Measurements from ENCODE around the gene G6PC3.

G6PC3 gene

DNA sequence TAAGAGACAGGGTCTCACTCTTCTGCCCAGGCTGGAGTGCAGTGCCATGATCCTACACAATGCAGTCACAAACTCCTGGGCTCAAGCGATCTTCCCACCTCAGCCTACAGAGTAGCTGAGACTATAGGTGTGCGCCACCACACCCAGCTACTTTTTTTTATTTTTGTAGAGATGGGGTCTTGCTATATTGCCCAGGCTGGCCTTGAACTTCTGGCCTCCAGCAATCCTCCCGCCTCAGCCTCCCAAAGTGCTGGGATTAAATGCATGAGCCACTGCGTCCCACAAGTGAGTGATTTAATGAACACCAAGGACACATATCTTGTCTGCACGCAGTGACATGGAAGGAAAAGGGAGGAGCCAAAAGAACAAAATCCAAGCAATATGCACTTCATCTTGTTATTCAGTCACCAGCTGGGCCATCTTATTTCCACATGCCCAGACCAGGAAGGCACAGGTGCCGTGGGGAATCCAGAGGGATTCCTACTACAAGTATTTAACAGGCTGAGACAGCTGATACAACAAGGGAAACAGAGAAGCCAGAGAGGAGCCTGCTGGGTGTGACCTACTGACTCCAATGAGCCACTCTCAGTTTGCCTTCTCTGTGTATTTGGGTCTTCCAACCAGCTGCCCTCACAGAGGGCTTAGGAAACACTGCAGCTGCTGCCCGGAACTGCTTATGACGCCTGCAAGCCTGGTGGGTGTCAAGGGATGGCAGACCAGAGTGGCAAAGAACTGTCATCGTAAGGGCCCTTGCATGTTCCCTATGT is 21.1 kb upstream of the G6PC3 start:
- Histone ChIP-seq H3K9ac (no peak overlapping the region), H4K20me1 (peaks cover 53 to 100% (median 93%) of the 10 kb centered on the region in 11 experiments; a peak in 21 of 22 replicates), H3K4me1 (peaks cover 0 to 36% (median 6%) of the 10 kb centered on the region in 10 experiments; a peak in 14 of 20 replicates), H3K27me3 (no peaks in the 10 kb centered on the region), H3K9me3 (replicated peaks in 1 of 11) (peaks cover 0 to 21% (median 2%) of the 10 kb centered on the region in 11 experiments; a peak in 9 of 22 replicates), H3K4me2 (no peak overlapping the region), H3K4me3 (no peak overlapping the region), H3K27ac (no peak overlapping the region), H3K36me3 (peaks cover 60 to 100% (median 90%) of the 10 kb centered on the region in 11 experiments)
- TF ChIP-seq Cebpa-rat (IDR thresholded peaks at IDR 0.05): no peak

- H4K20me1 ChIP-seq: peaks cover 59 to 100% (median 98%) of the 10 kb centered on the region in 11 experiments; a peak in 21 of 22 replicates
- no peaks in the 10 kb centered on the region for H3K27me3 ChIP-seq
- no peak for TF ChIP-seq Cebpa-rat (IDR thresholded peaks at IDR 0.05)
- H3K9ac ChIP-seq: peak overlapping the region in 1 of 11 experiments; percentile 10; a peak in 2 of 22 replicates
- H3K4me3 ChIP-seq: no peak overlapping the region
- peak overlapping the region in 2 of 11 experiments; percentile 26 to 53; a peak in 4 of 22 replicates for H3K4me2 ChIP-seq
- peaks cover 0 to 26% (median 0%) of the 10 kb centered on the region in 10 experiments; a peak in 6 of 20 replicates for H3K4me1 ChIP-seq
- peaks cover 74 to 100% (median 97%) of the 10 kb centered on the region in 11 experiments for H3K36me3 ChIP-seq
- no peak overlapping the region for H3K27ac ChIP-seq
- peaks cover 0 to 4% (median 0%) of the 10 kb centered on the region in 11 experiments; a peak in 1 of 22 replicates for H3K9me3 ChIP-seq (replicated peaks in 1 of 11)
Observed at GRCh38 chr17:44053125-44053872, 17.2 kb upstream of the G6PC3 start.

DNA sequence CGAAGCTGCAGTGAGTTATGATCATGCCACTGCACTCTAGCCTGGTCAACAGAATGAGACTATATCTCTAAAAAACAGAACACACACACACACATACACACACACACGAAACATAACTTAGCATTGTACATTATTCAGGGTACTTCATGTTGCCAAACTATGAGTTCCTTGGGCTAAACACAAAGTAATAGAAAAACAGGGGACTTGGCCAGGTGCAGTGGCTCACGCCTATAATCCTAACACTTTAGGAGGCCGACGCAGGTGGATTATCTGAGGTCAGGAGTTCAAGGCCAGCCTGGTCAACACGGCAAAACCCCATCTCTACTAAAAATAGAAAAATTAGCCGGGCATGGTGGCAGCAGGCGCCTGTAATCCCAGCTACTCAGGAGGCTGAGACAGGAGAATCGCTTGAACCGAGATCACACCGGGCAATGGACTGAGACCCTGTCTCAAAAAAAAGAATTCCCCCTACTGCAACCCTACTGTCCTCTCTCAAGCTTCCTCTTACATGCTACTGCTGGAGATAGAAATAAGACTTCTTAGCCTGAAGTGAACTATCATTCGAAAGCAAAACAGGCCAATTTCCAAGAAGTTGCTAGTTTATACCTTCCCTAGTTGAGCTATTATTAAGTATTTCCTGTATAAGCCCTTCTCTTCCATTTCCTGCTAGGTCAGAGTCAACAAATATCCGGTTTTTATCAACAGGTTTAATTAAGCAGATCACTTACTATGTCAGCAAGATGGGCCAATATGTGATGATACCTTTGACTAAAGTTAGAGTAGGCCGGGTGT is 11.2 kb upstream of the G6PC3 start:
- Histone ChIP-seq H3K9ac (no peak overlapping the region), H3K4me3 (no peak overlapping the region), H3K36me3 (peaks cover 79 to 100% (median 97%) of the 10 kb centered on the region in 11 experiments), H3K4me2 (no peak overlapping the region), H3K9me3 (replicated peaks in 1 of 11) (no peaks in the 10 kb centered on the region), H3K27me3 (no peaks in the 10 kb centered on the region), H3K4me1 (peaks cover 6 to 29% (median 8%) of the 10 kb centered on the region in 10 experiments; a peak in 16 of 20 replicates), H4K20me1 (peaks cover 69 to 100% (median 97%) of the 10 kb centered on the region in 11 experiments; a peak in 21 of 22 replicates), H3K27ac (no peak overlapping the region)
- no peak for TF ChIP-seq Cebpa-rat (IDR thresholded peaks at IDR 0.05)

GRCh38 chr17:44061446-44061845 is 9.1 kb upstream of the G6PC3 start:
- Histone ChIP-seq H3K36me3 (peaks cover 61 to 89% (median 85%) of the 10 kb centered on the region in 11 experiments), H3K4me1 (peaks cover 18 to 38% (median 21%) of the 10 kb centered on the region in 10 experiments), H3K9me3 (replicated peaks in 1 of 11) (no peaks in the 10 kb centered on the region), H3K27ac (no peak overlapping the region), H3K9ac (no peak overlapping the region), H3K4me2 (no peak overlapping the region), H3K4me3 (no peak overlapping the region), H3K27me3 (no peaks in the 10 kb centered on the region), H4K20me1 (peaks cover 65 to 97% (median 93%) of the 10 kb centered on the region in 11 experiments; a peak in 21 of 22 replicates)
- TF ChIP-seq Cebpa-rat (IDR thresholded peaks at IDR 0.05): no peak

GRCh38 chr17:44062871-44063270 is 7.7 kb upstream of the G6PC3 start:
- Histone ChIP-seq H3K9ac (0 out of 22 replicates have a peak overlapping the region, but pooled peaks of 1 of the 11 experiments have one; percentile 7), H3K9me3 (replicated peaks in 1 of 11) (no peaks in the 10 kb centered on the region), H3K27me3 (no peaks in the 10 kb centered on the region), H4K20me1 (peaks cover 62 to 83% (median 79%) of the 10 kb centered on the region in 11 experiments; a peak in 20 of 22 replicates), H3K27ac (no peak overlapping the region), H3K4me3 (no peak overlapping the region), H3K4me2 (no peak overlapping the region; a peak in 1 of 22 replicates), H3K4me1 (peaks cover 30 to 50% (median 32%) of the 10 kb centered on the region in 10 experiments), H3K36me3 (peaks cover 55 to 74% (median 71%) of the 10 kb centered on the region in 11 experiments)
- TF ChIP-seq Cebpa-rat (IDR thresholded peaks at IDR 0.05): no peak

DNA sequence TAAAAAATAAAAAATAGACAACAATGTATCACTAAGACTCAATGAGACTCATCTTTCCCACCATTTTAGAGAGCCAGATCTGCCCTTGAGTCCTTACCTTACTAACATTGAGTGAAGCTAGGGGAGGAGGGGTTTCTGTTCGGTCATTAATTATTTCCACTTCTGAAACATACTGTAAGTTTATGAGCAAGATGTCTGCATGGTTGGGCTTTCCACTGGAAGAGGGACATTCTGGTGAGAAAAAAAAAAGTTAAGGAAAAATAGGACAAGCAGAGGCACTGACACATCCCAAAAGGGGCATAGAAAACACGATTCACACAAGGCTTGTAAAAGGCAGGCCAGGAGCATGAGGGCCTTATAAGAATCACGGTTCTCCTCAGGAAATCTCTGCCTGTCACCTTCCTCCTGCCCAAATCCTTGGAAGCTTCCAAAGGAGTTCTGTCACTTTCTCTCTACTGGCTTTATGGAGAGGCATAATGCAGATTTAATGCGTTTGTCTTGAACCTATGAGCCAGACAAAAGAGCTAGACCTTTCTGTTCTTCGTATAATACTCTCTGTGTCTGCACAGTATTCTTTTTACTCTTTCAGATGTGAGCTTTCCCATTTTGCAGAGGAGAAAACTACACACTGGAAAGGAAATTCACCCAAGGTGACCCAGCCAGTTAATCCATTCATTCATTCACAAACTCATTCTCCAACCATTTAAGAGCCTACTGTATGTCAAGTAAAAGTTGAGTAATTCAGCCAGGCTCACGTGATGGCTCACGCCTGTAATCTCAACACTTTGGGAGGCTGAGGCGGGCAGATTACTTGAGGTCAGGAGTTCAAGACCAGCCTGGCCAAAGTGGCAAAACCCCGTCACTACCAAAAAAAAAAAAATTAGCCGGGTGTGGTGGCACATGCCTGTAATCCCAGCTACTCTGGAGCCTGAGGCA is 6.6 kb upstream of the G6PC3 start:
- Histone ChIP-seq H3K4me1 (peaks cover 31 to 60% (median 34%) of the 10 kb centered on the region in 10 experiments), H3K36me3 (peaks cover 46 to 63% (median 60%) of the 10 kb centered on the region in 11 experiments), H3K27ac (no peak overlapping the region), H3K9me3 (replicated peaks in 1 of 11) (no peaks in the 10 kb centered on the region), H3K4me2 (peak overlapping the region; percentile 29 to 97 (median 89); a peak in 18 of 22 replicates), H3K27me3 (no peaks in the 10 kb centered on the region), H3K4me3 (no peak overlapping the region), H3K9ac (peak overlapping the region in 7 of 11 experiments; percentile 10 to 92 (median 26); a peak in 10 of 22 replicates), H4K20me1 (peaks cover 59 to 72% (median 68%) of the 10 kb centered on the region in 11 experiments; a peak in 20 of 22 replicates)
- no peak for TF ChIP-seq Cebpa-rat (IDR thresholded peaks at IDR 0.05)

DNA sequence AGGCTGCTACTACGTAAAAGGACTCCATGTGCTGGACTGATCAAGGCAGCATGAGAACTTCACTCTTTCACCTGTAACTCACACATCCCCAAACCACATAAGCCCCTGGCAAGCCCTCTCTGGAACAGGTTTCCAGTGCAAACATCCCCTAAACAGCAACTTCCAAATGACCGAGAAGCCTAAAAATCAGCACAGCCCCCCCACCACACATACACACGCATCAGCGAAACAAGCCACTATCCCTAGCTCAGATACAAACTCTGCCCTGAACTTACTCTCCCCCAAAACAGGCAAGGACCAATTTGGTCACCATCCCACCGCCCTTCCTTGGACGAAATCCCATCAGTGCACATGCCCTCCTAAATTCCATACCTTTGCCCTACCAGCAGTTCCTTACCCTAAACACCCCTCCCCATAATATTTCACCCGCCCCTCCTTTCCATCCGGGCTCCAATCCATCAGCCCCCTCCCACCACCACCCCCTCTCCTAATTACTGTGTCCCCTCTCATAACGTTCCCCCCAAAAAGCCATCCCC is 4.8 kb upstream of the G6PC3 start:
- peak overlapping the region; percentile 92 to 99 (median 95) for H3K9ac ChIP-seq
- peak overlapping the region; percentile 79 to 97 (median 94) for H3K4me2 ChIP-seq
- no peak for TF ChIP-seq Cebpa-rat (IDR thresholded peaks at IDR 0.05)
- H3K9me3 ChIP-seq (replicated peaks in 1 of 11): no peaks in the 10 kb centered on the region
- H3K4me1 ChIP-seq: peaks cover 41 to 68% (median 48%) of the 10 kb centered on the region in 10 experiments
- H3K36me3 ChIP-seq: peaks cover 30 to 46% (median 43%) of the 10 kb centered on the region in 11 experiments
- peaks cover 43 to 54% (median 51%) of the 10 kb centered on the region in 11 experiments; a peak in 20 of 22 replicates for H4K20me1 ChIP-seq
- peak overlapping the region; percentile 72 to 92 (median 84) for H3K4me3 ChIP-seq
- H3K27ac ChIP-seq: peak overlapping the region; percentile 82 to 98 (median 94)
- H3K27me3 ChIP-seq: no peaks in the 10 kb centered on the region

All from BLaER1 treated with 17β-estradiol and CSF1 and Interleukin-3, amounts not matched to agents 10 nM and 100 nM (cell line).